ENCODE data around the gene NECTIN2.
"Not testable (repeated sequence)": the region's sequence is repeated elsewhere in the genome, so short reads cannot be mapped to it uniquely, and the experiment has no call there.

Gene NECTIN2

DNA sequence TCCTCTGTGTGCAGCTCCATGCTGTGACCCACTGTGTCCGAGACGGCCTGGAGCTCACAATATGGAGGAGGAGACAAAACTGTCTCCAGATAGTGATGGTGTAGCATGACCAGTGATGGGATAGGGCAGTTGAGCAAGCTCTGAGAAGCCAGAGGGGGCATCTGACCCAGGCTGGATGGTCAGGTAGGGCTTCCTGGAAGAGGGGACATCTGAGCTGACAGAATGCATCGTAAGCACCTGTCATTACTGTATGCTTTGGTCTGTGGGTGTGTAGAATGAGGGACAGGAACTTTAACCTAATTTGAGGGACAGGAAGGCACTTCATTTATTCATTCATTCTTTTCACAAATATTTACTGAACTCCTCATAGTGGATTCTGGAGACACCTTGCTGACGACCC, 38.5 kb downstream of the NECTIN2 start:
- no peak for DNase-seq (ENCODE audit: low spot score)

DNA sequence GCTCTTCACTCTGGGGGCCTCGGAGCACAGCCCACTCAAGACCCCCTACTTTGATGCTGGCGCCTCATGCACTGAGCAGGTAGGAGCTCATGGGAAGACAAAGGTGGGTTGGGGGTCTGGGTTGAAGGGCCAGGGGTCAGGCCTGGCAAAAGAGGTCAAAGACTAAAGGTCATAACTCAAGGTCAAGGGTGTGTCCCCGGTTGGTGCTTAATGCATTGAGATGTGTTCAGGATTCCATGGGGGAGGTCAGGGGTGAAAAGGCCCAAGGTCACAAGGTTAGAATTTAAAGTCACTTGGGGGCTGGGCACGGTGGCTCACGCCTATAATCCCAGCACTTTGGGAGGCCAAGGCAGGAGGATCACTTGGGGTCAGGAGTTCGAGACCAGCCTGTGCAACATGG, 40.0 kb downstream of the NECTIN2 start:
- no peak for DNase-seq (ENCODE audit: low spot score)

DNA sequence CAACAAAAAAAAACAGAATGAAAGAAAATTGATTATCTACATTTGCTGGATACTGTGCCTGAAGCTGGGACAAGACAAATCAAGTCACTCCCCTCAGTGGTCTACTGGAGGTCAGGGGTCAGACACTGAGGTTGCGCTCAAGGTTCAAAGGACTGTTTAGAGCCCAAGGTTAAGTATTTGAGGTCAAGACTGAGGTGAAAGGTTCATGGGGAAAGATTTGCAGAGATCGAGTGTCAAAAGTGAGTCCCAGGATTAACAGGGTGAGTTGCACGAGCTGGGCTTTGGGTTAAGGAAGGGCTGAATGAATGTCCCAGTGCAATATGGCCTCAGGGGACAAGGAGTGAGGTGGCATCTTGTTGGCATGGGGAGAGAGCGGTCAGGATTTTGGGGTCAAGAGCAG, 41.6 kb downstream of the NECTIN2 start:
- DNase-seq (ENCODE audit: low spot score), result no peak

DNA sequence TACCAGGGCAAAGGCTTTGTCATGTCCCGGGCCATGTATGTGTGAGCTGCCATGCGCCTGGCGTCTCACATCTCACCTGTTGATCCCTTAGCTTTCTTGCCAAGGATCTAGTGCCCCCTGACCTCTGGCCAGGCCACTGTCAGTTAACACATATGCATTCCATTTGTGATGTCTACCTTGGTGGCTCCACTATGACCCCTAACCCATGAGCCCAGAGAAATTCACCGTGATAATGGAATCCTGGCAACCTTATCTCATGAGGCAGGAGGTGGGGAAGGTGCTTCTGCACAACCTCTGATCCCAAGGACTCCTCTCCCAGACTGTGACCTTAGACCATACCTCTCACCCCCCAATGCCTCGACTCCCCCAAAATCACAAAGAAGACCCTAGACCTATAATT, 42.2 kb downstream of the NECTIN2 start:
- not testable (repeated sequence) for DNase-seq (ENCODE audit: low spot score)

DNA sequence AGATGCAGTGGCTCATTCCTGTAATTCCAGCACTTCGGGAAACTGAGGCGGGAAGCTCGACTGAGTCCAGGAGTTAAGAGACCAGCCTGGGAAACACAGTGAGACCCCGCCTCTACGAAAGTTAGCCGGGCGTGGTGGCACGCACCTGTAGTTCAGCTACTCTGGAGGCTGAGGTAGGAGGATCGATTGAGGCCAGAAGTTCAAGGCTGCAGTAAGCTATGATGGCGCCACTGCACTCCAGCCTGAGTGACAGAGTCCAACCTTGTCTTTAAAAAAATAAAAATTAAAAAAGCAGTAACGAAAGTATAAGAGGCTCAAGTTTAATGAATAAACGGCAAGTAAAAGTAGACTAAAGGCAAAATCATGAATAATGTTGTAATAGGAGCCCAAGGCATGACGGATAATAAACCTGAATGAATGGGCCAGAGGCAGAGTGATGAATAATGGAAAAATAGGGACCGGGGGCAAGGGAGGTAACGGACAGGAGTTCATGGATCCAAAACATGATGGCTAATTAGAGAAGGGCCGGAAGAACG, 43.8 kb downstream of the NECTIN2 start:
- no peak for DNase-seq (ENCODE audit: low spot score)

DNA sequence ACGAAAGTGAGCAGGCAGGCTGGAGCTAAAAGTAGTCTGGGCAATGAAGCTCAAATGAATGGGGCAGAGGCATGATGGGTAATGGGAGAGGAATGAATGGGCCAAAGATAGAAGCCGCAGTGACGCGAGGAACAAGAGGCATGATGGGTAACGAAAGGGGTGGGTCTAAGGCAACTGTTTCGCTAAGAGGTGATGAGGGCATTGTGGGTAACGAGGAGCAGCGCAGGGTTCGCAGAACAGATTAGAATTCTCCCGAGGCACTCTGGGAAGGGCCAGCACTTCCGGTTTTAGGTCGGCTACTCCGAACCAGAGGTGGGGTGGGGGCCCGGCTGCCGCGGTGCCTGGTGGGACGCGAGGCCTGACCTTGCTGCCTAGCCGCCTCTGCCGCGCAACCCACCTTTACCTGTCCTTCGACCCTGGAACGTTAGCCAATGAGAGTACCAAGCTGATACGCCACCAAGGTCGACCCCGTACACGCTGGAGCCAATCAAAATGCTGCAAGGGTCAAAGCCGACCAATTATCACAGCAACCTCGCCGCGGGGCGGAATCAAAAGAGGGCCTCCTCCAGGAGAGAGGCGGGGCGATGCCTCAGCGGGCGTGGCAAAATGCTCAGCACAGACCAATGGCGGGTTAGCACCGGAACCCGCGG, 44.4 kb downstream of the NECTIN2 start:
- peak; percentile 100 for DNase-seq (ENCODE audit: low spot score)

DNA sequence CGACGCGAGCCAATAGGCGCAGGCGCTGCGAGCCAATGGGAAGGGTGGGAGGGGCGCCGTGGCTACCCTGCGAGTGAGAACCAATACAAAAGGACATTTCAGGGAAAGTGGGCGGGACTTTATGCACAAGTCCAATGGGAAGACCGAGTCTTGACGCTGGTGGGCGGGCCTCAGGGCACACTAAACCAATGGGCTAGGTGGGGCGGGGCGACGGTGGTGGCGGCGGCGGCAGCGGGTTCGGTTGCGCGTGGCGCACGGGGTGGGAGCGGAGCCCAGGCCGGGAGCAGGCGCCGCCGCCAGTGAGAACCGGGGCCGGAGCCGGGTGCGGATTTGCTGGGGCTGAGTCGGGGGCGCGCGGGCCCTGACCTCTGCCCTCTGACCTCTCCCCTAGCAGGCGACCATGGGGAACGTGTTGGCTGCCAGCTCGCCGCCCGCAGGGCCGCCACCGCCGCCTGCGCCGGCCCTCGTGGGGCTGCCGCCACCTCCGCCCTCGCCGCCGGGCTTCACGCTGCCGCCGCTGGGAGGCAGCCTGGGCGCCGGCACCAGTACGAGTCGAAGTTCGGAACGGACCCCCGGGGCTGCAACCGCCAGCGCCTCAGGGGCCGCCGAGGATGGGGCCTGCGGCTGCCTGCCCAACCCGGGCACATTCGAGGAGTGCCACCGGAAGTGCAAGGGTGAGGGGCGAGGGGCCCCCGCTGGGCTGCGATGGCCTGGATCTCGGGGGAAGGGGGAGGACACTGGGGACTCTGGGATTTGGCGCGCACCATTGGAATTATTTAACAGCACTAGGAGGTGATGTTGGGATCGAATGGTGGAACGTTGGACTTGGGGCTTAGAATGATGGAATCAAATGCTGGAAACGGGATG, 45.2 kb downstream of the NECTIN2 start, which contains the start of gene TOMM40:
TOMM40 (plus strand) TSS at position 239 of the 867 bp plus-strand sequence; CDS start at position 401, 162 bp downstream.
- no peak for DNase-seq (ENCODE audit: low spot score)

DNA sequence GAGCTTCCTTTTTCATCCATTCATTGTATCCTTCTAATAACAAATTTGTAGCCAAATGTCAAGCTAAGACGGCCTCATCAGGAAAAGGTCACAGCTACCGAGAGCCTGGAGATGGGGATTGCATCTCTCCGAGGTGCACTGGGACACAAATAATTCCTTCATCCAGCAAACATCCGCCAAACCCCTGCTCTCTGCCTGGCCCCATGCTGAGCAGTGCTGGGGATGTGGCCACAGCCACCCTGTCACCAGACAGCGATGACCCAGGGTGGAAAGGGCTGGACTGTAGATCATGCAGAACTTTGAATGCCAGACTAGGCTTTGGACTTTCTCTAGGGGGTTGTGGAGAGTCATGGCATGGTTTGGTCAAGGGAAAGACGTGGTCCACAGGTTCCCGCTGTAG, 46.8 kb downstream of the NECTIN2 start:
- DNase-seq (ENCODE audit: low spot score), result no peak

DNA sequence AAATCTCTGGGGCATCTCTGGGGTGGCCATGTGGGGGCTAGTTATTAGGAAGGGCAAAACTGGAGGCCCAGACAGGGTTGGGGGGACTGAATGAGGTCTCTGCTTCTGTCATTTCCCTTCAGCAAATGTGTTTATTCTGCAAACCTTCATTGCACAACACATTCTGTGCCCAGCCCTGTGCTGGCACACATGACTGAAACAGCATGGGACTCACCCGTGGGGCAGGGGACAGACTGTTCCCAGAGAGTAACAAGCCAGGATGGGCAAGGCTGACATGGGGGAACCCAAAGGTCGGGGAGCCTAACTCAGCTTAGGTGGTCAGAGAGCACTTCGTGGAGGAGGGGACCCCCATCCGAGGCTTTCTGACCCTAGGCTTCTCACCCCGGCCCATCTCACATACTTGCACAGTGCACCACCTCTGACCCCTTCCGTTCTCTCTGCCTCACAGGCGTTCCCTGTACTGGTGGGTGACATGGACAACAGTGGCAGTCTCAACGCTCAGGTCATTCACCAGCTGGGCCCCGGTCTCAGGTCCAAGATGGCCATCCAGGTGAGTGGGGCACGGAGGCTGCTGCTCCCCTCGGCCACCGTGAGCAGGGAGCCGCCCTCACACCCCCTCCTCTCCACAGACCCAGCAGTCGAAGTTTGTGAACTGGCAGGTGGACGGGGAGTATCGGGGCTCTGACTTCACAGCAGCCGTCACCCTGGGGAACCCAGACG, 47.4 kb downstream of the NECTIN2 start:
- no peak for DNase-seq (ENCODE audit: low spot score)

DNA sequence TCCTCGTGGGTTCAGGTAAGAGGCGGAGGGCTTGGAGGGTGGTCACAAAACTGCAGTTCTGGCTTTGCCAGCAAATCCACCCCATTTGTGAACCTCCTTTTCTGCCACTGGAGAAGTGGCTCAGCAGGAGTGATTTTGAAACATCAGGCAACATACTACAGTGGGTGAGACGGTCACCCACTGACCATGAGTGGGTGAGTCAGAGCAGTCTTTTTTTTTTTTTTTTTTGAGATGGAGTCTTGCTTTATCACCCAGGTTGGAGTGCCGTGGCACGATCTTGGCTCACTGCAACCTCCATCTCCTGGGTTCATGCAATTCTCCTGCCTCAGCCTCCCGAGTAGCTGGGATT, 47.9 kb downstream of the NECTIN2 start:
- DNase-seq (ENCODE audit: low spot score), result no peak

DNA sequence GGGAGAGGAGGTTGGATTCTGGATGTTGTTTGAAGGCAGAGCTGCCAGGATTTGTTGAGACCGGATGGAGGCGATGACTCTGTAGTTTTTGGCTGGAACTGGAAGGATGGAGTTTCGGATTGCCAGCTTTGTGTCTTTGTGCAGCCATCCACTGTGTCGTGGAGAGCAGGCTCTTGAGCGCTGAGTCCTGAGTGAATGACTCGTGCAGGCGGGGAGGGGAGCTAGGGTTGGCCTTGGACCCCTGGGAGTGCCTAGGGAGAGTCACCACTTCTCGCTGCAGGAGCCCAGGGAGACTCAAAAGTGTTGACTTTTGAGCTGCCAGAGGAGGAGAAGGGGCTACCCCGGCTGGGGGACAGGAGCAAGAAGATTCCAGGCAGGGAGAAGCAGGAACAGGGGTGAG, 48.8 kb downstream of the NECTIN2 start:
- DNase-seq (ENCODE audit: low spot score), result no peak

DNA sequence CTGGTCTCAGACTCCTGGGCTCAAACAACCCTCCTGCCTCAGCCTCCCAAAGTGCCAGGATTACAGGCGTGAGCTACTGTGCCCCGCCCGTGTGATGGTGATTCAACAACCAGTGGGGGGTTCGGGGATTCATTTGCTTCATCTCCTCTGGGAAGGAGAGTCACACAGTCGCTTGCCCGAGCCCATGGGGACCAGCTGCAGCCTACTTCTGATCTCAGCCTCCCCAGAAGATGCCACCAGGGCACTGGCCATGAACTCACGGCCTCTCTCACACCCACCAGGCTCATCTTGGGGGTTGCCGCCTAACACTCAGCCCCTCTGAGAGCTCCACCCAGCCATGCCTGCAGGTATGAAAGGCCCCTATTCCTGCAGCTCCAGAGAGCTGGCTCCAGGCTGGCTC, 51.7 kb downstream of the NECTIN2 start:
- no peak for DNase-seq (ENCODE audit: low spot score)

DNA sequence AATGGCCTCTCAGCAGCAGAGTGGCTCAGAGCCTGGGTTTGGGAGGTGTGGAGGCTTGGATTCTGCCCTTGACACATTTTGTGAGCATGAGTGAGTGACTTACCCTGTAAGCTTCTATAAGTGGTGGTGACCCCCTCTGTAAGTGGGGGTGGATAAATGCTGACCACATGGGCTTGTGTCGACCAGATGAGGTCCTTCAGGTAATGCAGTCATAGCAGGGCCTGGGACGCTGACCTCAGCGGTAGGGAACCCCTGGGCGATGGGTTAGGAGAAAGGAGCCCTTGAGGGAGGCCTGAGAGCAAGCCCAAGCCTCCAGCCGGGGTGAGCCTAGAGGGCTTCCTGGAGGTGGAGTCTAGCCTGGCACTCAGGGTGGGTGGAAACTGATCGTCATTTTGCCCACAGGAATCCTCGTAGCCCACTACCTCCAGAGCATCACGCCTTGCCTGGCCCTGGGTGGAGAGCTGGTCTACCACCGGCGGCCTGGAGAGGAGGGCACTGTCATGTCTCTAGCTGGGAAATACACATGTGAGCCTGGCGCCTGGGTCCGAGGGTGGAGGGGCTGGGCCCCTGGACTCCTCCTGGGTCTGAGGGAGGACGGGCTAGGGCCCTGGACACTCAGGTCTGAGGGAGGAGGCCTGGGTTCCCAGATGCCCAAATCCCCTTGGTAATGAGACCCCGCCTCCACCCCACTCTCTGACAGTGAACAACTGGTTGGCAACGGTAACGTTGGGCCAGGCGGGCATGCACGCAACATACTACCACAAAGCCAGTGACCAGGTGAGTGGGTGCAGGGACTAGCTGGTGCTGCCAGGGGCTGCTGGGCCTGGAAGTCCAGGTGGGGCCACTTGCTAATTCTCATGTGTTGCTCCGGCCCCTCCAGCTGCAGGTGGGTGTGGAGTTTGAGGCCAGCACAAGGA, 54.5 kb downstream of the NECTIN2 start:
- DNase-seq (ENCODE audit: low spot score), result no peak

DNA sequence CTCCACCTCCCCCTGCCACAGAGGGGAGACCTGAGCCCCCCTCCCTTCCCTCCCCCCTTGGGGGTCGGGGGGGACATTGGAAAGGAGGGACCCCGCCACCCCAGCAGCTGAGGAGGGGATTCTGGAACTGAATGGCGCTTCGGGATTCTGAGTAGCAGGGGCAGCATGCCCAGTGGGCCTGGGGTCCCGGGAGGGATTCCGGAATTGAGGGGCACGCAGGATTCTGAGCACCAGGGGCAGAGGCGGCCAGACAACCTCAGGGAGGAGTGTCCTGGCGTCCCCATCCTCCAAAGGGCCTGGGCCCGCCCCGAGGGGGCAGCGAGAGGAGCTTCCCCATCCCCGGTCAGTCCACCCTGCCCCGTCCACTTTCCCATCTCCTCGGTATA, 57.1 kb downstream of the NECTIN2 start:
- DNase-seq (ENCODE audit: low spot score), result no peak

DNA sequence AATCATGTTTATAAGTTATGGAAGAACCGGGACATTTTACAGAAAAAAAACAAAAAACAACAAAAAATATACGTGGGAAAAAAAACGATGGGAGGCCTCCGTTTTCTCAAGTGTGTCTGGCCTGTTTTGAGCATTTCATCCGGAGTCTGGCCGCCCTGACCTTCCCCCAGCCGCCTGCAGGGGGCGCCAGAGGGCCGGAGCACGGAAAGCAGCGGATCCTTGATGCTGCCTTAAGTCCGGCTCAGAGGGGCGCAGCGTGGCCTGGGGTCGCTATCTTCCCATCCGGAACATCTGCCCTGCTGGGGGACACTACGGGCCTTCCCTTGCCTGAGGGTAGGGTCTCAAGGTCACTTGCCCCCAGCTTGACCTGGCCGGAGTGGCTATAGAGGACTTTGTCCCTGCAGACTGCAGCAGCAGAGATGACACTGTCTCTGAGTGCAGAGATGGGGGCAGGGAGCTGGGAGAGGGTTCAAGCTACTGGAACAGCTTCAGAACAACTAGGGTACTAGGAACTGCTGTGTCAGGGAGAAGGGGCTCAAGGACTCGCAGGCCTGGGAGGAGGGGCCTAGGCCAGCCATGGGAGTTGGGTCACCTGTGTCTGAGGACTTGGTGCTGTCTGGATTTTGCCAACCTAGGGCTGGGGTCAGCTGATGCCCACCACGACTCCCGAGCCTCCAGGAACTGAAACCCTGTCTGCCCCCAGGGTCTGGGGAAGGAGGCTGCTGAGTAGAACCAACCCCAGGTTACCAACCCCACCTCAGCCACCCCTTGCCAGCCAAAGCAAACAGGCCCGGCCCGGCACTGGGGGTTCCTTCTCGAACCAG, 57.7 kb downstream of the NECTIN2 start:
- DNase-seq (ENCODE audit: low spot score), result peak; percentile 78

DNA sequence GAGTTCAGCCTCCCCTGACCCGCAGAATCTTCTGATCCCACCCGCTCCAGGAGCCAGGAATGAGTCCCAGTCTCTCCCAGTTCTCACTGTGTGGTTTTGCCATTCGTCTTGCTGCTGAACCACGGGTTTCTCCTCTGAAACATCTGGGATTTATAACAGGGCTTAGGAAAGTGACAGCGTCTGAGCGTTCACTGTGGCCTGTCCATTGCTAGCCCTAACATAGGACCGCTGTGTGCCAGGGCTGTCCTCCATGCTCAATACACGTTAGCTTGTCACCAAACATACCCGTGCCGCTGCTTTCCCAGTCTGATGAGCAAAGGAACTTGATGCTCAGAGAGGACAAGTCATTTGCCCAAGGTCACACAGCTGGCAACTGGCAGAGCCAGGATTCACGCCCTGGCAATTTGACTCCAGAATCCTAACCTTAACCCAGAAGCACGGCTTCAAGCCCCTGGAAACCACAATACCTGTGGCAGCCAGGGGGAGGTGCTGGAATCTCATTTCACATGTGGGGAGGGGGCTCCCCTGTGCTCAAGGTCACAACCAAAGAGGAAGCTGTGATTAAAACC, 58.4 kb downstream of the NECTIN2 start:
- no peak for DNase-seq (ENCODE audit: low spot score)

DNA sequence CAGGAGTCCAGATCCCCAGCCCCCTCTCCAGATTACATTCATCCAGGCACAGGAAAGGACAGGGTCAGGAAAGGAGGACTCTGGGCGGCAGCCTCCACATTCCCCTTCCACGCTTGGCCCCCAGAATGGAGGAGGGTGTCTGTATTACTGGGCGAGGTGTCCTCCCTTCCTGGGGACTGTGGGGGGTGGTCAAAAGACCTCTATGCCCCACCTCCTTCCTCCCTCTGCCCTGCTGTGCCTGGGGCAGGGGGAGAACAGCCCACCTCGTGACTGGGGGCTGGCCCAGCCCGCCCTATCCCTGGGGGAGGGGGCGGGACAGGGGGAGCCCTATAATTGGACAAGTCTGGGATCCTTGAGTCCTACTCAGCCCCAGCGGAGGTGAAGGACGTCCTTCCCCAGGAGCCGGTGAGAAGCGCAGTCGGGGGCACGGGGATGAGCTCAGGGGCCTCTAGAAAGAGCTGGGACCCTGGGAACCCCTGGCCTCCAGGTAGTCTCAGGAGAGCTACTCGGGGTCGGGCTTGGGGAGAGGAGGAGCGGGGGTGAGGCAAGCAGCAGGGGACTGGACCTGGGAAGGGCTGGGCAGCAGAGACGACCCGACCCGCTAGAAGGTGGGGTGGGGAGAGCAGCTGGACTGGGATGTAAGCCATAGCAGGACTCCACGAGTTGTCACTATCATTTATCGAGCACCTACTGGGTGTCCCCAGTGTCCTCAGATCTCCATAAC, 59.5 kb downstream of the NECTIN2 start, which contains the start of gene APOE:
APOE (plus strand) TSS at position 360 of the 724 bp plus-strand sequence. CDS start 829 bp downstream, outside the sequence.
- no peak for DNase-seq (ENCODE audit: low spot score)

DNA sequence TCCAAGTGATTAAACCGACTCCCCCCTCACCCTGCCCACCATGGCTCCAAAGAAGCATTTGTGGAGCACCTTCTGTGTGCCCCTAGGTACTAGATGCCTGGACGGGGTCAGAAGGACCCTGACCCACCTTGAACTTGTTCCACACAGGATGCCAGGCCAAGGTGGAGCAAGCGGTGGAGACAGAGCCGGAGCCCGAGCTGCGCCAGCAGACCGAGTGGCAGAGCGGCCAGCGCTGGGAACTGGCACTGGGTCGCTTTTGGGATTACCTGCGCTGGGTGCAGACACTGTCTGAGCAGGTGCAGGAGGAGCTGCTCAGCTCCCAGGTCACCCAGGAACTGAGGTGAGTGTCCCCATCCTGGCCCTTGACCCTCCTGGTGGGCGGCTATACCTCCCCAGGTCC, 61.5 kb downstream of the NECTIN2 start:
- no peak for DNase-seq (ENCODE audit: low spot score)

DNA sequence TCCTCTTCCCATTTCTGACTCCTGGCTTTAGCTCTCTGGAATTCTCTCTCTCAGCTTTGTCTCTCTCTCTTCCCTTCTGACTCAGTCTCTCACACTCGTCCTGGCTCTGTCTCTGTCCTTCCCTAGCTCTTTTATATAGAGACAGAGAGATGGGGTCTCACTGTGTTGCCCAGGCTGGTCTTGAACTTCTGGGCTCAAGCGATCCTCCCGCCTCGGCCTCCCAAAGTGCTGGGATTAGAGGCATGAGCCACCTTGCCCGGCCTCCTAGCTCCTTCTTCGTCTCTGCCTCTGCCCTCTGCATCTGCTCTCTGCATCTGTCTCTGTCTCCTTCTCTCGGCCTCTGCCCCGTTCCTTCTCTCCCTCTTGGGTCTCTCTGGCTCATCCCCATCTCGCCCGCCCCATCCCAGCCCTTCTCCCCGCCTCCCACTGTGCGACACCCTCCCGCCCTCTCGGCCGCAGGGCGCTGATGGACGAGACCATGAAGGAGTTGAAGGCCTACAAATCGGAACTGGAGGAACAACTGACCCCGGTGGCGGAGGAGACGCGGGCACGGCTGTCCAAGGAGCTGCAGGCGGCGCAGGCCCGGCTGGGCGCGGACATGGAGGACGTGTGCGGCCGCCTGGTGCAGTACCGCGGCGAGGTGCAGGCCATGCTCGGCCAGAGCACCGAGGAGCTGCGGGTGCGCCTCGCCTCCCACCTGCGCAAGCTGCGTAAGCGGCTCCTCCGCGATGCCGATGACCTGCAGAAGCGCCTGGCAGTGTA, 62.2 kb downstream of the NECTIN2 start:
- DNase-seq (ENCODE audit: low spot score), result no peak
